ENCODE measurements around the gene DEFB113.

DNA sequence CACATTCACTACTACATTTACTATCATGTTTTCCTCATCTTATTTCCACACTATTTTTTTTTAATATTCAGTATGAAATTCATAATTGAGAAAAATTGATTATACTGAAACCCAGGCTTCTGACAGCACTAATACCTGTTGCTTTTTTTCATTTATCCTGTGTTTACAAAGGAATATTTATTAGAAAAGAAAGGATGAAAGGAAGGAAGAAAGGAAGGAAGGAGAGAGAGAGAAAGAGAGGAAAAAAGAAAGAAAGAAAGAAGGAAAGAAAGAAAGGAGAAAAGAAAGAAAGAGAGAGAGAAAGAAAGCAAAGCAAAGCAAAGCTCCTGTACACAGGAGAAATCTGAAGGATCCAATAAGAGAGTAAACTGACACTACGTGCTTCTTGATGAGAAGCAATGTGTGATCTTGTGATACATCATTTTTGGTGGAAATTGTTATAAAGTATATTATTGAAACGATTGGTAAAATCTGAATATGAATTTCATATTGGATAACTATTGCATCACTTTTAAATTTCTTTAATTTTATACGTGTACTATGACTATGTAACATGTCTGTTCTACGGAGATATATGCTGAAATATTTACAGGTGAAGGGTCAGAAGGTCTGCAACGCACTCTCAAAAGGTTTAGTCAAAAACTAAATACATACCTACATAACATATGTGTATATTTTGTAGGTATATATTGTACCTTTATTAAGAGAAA, 49.3 kb downstream of the DEFB113 start:
- TF ChIP-seq POLR2AphosphoS5 (IDR thresholded peaks at IDR 0.05; ENCODE audit: low read depth, low read length), result no peak
- TF ChIP-seq POLR2A (IDR thresholded peaks at IDR 0.05; ENCODE audit: low read depth, low read length), result no peak

All from GM12891 (cell line).